GM19328 (cell line): ENCODE measurements around the gene SLC2A5.
A peak's percentile ranks its signal among the peaks of the same experiment; 100 is the strongest.

ENCODE experiments used
- ATAC-seq: cut with Tn5 transposase; IDR thresholded peaks from one replicate; pipeline ENCODE4 v1.9.1; 2021; ENCODE audit warnings: mild to moderate bottlenecking, moderate library complexity; ENCODE audit not compliant: unreplicated experiment

SLC2A5 gene

GRCh38 chr1:9093091-9093490 is 23.7 kb upstream of the SLC2A5 start:
- ATAC-seq: no peak

- ATAC-seq: no peak
Observed at GRCh38 chr1:9088807-9089206, 19.4 kb upstream of the SLC2A5 start.

- ATAC-seq: no peak
Observed at GRCh38 chr1:9087411-9088125, 18.1 kb upstream of the SLC2A5 start.

GRCh38 chr1:9086796-9087195 is 17.4 kb upstream of the SLC2A5 start:
- no peak for ATAC-seq

GRCh38 chr1:9086045-9086444 is 16.6 kb upstream of the SLC2A5 start:
- no peak for ATAC-seq

GRCh38 chr1:9085306-9085940 is 16.0 kb upstream of the SLC2A5 start:
- ATAC-seq: no peak

- ATAC-seq: no peak
Observed at GRCh38 chr1:9084906-9085305, 15.5 kb upstream of the SLC2A5 start.

- no peak for ATAC-seq
Observed at GRCh38 chr1:9081473-9081872, 12.0 kb upstream of the SLC2A5 start.

- no peak for ATAC-seq
Observed at GRCh38 chr1:9080705-9081291, 11.4 kb upstream of the SLC2A5 start.

- peak; percentile 47 for ATAC-seq
Observed at GRCh38 chr1:9079988-9080704, 10.7 kb upstream of the SLC2A5 start.

GRCh38 chr1:9078752-9079500 is 9.5 kb upstream of the SLC2A5 start:
- no peak for ATAC-seq

- no peak for ATAC-seq
Observed at GRCh38 chr1:9078015-9078751, 8.7 kb upstream of the SLC2A5 start.

GRCh38 chr1:9075022-9075421 is 5.6 kb upstream of the SLC2A5 start:
- ATAC-seq: no peak

GRCh38 chr1:9073143-9073542 is 3.7 kb upstream of the SLC2A5 start:
- no peak for ATAC-seq

- ATAC-seq: no peak
Observed at GRCh38 chr1:9071554-9072235, 2.3 kb upstream of the SLC2A5 start.

GRCh38 chr1:9070486-9070885 is 1.1 kb upstream of the SLC2A5 start:
- no peak for ATAC-seq

- no peak for ATAC-seq
Observed at GRCh38 chr1:9068981-9069325, 482 bp downstream of the SLC2A5 start.

GRCh38 chr1:9066945-9067807 is 2.3 kb downstream of the SLC2A5 start:
- no peak for ATAC-seq

GRCh38 chr1:9065213-9065751 is 4.2 kb downstream of the SLC2A5 start:
- ATAC-seq: no peak
